HG03103 (cell line): ENCODE data around the gene PGA5.
"Not testable (repeated sequence)": the region's sequence is repeated elsewhere in the genome, so short reads cannot be mapped to it uniquely, and the experiment has no call there.

Experiments
- ATAC-seq: cut with Tn5 transposase; IDR thresholded peaks from one replicate; pipeline ENCODE4 v1.9.1; 2021; ENCODE audit warnings: low read depth; ENCODE audit not compliant: unreplicated experiment

The PGA5 gene

DNA sequence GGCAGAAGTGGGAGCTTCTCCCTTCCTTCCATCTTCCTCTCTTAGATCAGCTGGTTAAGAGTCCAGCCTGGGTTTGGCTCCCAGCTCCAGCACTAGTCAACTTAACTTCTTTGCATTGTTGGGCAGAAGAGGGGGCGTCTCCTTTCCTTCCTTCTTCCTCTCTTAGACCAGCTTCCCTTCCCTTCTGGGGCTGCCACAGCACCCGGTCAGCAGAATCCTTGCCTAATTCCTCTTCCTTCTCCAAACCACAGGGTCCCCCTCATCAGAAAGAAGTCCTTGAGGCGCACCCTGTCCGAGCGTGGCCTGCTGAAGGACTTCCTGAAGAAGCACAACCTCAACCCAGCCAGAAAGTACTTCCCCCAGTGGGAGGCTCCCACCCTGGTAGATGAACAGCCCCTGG is 18.3 kb upstream of the PGA5 start:
- not testable (repeated sequence) for ATAC-seq

- ATAC-seq: not testable (repeated sequence)
Measured at GRCh38 chr11:61226457-61227137, 14.4 kb upstream of the PGA5 start.

DNA sequence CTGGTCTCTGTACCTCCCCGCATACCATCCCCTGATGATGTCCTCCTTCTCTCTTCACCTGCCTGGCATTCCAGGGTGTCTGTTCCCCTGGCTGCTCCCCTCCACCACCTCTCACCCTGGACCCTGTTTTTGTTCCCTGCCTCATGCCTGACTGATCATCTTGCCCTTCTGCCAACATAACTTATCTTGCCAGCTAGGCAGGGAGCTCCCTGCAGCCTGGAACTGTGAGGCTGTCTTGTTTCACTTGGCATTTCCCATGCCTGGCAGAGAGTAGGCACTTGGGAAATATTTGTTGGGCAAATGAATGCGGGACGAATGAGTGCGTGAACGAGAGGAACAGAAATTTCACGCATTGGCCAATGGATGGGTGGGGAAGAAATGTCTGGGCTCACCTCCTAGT is 11.5 kb upstream of the PGA5 start:
- not testable (repeated sequence) for ATAC-seq

GRCh38 chr11:61231033-61231432 is 9.9 kb upstream of the PGA5 start:
- not testable (repeated sequence) for ATAC-seq

GRCh38 chr11:61231585-61231984 is 9.4 kb upstream of the PGA5 start:
- ATAC-seq: not testable (repeated sequence)

DNA sequence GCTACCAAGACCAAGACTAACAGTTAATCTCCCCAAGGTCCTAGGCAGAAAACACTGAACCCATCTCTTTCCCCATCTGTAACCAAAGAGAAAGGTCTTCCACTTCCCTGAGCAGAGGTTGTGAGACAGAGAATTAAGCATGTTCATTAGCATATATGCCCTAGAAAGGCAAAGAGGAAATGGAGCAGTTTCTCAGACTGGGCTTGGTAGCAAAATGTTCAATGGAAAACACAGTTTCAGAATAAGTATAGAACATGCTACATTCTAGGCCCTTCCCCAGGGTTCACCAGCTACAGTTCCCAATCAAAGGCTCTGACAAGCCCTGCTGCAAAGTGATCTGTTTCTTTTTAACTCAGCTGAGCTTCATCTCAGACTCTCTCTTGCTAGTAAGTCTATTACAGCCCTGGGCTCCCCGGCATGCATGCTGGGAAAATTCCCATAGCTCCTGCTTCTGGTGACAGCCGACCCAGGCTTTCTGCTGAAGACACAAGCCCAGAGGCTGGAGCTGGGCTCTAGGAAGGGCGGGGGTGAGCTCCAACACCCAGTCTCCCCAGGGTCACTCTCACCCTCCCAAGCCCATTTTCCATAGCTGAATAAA is 8.3 kb upstream of the PGA5 start:
- ATAC-seq: not testable (repeated sequence)

GRCh38 chr11:61237130-61237529 is 3.8 kb upstream of the PGA5 start:
- not testable (repeated sequence) for ATAC-seq

- not testable (repeated sequence) for ATAC-seq
Measured at GRCh38 chr11:61240288-61240687, 687 bp upstream of the PGA5 start.

GRCh38 chr11:61241526-61241925 is 551 bp downstream of the PGA5 start:
- ATAC-seq: not testable (repeated sequence)

DNA sequence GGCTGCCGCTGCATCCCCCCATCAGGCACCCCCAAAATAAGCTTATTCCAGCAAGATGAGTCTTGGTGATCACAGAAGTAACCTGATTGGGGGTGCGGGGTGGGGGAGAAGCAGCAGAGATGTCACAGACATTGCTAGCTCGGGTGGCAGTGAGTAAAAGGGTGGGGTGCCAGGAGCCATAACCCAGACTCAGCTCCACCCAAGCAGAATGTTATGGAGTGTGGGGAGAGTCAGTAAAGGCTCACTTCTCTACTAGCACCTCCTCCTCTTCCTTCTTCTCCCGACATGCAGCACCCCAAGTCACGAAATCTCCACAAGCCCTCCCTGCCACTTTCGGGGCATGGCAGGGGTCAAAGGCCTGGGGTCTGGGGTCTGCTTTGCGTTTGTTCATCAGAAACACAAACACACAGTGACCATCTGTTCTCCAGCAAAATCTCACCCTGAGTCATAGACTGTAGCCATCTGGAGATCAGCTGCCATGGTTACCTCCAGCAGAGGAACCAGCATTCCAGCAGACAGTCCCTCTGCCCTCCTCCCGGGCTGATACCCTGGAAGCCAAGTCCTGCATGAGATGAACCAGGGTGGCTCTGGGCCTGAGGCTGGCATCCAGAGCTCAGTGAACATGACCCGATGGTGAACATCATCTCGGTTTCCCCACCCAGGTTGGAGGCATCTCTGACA is 4.4 kb downstream of the PGA5 start:
- not testable (repeated sequence) for ATAC-seq

DNA sequence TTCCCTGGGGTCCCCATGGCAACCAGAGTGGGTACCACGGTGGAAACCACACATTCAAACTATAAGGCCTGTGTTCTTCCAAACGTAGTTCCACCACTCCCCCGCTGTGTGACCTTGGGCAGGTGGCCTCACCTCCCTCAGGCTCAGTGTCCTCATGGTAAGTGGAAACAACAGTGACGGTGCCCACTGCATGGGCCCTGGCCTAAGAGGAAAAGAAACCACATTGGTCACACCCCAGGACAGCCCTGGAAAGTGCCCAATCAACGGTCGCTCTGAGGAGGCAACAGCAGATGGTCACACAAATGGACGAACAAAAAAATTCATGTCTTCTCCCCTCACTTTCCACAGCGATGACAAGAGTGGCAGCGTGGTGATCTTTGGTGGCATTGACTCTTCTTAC is 7.1 kb downstream of the PGA5 start:
- not testable (repeated sequence) for ATAC-seq

GRCh38 chr11:61249201-61249600 is 8.2 kb downstream of the PGA5 start:
- not testable (repeated sequence) for ATAC-seq

DNA sequence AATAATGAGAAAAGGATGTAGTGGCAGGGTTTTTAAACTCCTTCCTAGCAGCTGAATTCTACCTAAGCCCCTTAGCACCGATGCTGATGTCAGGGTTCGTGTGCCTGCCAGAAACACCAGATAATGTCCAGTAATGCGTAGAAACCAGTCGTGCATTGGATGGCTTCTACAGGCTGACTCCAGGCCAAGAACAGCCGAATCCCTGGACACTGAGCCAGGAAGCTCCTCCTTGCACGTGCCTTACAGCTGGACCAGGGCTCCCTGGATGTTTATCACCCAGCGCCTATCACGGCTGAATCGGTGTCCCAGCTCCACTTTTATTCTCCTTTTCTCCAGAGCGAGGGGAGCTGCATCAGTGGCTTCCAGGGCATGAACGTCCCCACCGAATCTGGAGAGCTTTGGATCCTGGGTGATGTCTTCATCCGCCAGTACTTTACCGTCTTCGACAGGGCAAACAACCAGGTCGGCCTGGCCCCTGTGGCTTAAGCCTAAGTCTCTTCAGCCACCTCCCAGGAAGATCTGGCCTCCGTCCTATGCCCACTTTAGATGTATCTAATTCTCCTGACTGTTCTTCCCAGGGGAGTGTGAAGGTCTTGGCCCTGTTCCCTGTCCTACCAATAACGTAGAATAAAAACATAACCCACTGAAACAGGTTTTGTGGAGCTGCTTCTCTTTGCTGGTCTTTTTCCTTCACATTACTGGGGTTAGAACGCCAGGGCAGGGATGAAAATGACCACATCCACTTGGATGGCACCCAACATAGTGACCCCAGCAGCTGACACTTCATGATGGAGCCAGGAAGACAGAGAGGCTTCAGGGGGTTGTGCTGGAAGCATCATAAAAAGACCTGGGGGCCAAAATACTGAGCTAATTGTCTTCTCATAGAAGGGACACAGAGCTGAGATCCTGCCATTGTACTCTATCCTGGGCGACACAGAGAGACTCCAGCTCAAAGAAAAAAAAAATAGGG is 10.1 kb downstream of the PGA5 start:
- not testable (repeated sequence) for ATAC-seq

DNA sequence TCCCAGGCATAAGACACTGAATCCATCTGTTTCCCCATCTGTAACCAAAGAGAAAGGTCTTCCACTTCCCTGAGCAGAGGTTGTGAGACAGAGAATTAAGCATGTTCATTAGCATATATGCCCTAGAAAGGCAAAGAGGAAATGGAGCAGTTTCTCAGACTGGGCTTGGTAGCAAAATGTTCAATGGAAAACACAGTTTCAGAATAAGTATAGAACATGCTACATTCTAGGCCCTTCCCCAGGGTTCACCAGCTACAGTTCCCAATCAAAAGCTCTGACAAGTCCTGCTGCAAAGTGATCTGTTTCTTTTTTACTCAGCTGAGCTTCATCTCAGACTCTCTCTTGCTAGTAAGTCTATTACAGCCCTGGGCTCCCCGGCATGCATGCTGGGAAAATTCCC is 11.4 kb downstream of the PGA5 start:
- not testable (repeated sequence) for ATAC-seq

GRCh38 chr11:61254403-61255025 is 13.5 kb downstream of the PGA5 start:
- ATAC-seq: no peak

DNA sequence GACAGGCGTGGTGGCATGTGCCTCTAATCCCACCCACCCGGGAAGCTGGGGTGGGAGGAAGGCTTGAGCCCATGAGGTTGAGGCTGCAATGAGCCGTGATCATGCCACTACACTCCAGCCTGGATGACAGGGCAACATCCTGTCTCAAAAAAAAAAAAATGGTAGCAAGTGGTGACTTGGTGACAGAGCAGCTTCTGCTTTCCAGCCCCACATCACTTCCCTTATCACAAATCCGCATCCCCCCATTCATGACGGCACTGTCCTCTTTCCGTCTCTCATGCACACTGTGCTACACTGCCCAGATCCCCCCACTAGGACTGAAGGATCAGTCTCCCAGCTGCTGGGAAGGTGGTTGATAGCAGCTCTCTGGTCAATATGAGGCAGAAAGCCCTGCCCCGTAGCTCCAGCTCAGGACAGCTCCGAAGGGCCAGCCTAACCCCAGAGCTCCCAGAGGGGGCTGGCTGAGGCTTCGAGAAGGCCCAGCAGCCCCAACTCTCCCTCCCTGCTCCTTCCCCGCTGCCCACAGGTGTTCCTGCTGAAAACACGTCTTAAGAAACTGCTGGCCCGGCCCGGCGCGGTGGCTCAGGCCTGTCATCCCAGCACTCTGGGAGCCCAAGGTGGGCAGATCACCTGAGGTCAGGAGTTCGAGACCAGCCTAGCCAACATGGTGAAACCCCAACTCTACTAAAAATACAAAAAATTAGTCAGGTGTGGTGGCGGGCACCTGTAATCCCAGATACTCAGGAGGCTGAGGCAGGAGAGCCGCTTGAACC is 15.9 kb downstream of the PGA5 start:
- no peak for ATAC-seq

DNA sequence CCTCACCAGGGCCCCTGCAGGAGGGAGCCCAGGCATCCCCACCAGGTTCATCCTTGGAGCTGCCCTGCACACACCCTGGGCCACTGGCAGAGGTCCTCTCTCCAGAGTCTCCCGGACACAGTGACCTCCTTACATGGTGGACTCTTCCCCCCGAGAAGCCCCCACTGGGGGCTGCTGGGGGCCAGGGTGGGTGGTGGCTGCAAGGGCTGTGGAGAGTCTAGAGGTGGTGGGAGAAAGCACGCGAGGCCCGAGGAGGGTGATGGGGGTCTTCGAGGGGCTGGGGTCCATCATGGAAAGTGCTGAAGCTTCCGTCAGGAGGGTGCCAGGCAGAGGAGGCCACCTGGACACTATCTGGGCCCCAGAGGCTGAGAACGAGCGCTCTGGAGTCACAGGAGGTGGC is 17.6 kb downstream of the PGA5 start:
- no peak for ATAC-seq

- no peak for ATAC-seq
Measured at GRCh38 chr11:61259363-61259762, 18.4 kb downstream of the PGA5 start.

DNA sequence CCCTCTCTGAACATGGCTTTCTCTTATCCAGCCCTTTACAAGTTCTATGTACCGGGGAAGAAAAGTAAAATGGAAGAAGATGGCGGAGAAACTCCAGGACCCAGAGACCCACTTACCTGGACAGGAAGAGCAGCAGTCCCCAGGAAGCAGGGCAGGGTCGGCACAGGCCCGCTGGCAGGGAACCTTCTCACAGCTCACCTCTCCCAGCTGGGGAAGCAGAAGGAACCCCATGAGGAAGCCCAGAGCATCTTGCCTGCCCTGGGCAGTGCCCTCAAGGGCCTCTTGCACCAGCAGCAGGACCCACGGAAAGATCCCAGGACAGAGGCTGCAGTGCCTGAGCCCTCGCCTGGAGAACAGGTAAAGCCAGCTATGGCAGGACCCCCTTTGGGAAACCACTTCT is 23.4 kb downstream of the PGA5 start:
- no peak for ATAC-seq
